HG02970 (cell line): Measurements from ENCODE around the gene ANKRD6.

ENCODE experiments used
- ATAC-seq: cut with Tn5 transposase; IDR thresholded peaks from one replicate; pipeline ENCODE4 v1.9.1; 2021; ENCODE audit warnings: mild to moderate bottlenecking, moderate library complexity, moderate number of reproducible peaks; ENCODE audit not compliant: unreplicated experiment, low FRiP score

ANKRD6 gene

DNA sequence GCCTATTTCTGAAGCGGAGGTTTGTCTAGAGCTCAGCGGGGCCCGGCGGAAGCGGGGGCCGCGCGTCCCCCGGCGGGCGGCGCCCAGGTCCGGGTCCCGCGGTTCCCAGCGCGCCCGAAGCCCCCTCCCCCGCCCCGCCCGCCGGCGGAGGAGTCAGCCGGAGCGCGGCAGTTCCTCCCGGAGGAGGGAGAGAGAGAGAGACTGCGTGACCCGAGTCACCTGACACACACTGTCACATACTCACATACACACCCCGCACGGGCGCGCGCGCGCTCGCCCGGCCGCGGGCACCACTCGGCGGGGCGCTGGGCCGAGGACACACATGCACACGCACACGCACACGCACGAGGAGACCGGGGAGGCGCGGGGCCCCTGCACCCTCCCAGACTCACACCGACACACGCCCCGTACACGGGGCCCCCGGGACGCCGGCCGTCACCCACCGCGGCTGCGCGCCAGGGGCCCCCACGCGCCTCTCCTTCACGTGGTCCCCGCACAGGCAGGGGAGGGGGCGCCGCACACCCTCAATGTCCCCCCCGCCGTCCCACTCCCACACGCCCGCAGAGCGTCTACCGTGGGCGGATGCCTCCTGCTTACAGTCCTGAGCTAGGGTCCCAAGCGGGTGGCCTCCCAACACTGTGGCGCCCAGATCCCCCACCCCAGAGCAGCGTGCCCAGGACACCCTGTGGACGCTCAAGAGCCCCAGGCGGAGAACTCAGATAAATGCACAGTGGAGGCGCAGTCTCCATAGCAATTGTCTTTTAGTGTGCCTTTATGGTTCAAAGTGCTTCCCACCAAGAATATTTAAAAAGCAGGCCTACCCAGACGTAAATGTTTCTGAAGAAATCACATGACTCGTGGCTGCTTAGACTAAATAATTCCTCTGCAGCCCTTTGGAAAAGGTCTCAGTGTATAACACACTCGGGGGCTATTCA lies 20.6 kb upstream of the ANKRD6 start, which contains the start of gene RRAGD:
Gene RRAGD, minus strand, starts transcription at position 203 of the 935 bp plus-strand sequence. CDS start 280 bp downstream, outside the sequence.
- peak; percentile 62 for ATAC-seq

DNA sequence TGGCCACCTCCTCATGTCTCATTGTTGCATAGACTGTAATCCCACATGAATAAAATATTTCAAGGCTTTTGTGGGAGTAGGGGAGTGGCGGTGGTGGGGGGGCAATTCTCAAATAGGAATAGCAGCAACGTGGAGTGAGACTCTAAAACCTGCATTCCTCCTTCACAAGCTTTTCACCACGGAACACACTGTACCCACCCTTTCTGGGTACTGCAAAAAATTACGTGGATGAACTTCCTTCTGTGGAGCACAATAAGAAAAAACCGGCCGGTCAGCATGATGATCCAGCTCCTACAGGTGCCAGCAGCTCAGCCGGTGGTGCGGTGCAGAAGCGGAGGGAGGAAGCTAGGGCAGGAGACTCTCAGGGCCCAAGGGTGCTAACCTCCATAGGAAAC lies 19.9 kb upstream of the ANKRD6 start:
- ATAC-seq, result no peak

DNA sequence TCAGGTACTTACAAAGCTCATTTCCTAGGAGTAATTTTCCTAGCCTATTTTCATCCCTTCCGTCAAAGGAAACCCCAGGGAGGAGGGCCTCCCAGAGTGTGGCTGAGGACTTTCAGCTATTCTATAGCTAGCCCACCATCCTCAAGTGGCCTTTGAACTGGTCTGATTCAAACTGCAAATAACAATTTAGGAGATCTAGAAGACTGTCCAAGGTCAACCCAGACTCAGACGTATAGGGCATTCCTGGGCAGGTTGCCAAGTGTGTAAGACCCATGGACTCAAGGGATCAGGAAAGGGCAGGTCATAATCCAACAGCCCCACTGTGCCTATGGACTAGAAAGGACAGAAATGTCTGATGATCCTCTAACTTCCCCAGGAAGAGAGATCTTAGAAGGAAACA lies 18.7 kb upstream of the ANKRD6 start:
- ATAC-seq, result no peak

GRCh38 chr6:89415185-89415584 lies 17.8 kb upstream of the ANKRD6 start:
- ATAC-seq, result no peak

DNA sequence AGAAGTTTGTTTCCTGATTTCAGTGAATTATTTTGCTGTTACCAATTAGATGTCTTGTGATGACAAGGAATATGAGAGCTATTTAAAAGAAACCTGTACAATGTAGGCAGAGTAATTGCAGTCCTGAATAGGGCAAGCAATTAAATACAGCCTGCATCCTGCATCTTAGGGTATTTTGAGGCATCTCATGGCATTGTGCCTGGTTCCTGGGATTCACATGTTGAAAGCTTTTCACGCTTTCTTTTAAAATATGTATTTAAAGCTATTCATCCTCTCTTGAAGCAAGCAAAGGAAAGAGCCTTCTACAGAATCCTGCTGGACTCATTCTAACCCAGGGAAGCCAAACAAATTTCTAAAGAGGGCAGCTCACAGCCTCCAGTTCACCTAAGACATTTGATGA lies 16.2 kb upstream of the ANKRD6 start:
- ATAC-seq, result no peak

- no peak for ATAC-seq
Observed at GRCh38 chr6:89430201-89430962, 2.6 kb upstream of the ANKRD6 start.

DNA sequence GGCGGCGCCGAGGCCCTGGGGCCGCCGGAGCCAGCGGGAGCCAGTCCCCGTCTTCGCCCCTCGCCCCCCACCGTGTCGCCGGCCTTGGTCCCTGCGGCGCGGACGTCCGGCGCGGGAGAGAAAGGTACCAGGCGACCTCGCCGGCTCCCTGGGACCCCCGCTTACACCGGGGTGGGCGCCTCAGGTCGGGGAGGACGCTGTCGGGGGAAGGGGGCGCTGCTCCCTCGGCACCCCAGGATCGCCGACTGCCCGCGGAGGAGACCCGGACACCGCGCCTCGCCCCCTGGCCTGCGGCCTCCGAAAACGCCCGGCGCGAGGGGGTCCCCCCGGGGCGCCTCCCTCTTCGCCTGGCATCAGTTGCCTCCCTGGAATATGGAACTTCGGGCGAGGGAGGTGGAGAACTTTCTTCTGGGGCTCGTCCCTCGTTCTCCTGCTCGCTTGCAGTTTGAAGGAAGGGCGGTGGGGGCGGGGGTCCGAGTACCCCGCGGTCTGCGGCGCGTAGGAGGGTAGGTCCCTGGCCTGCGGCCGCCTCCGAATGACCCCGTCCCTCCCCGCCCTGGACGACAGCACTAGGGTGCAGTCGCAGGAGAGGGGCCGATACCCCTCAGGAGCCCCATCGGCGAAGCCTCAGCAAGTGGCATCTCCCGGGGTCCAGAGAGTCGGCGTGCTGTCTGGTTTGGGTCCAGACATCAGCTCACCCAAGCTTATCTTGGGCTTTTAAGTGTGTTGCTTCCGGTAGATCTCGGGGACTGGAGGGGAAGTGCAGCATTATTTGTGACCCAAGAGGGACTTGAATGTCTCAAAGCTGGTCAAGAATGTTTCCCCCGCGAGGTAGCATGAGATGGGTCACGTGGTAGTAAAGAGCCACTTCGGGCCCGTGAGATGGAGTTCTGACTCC lies 549 bp downstream of the ANKRD6 start:
- ATAC-seq, result no peak

DNA sequence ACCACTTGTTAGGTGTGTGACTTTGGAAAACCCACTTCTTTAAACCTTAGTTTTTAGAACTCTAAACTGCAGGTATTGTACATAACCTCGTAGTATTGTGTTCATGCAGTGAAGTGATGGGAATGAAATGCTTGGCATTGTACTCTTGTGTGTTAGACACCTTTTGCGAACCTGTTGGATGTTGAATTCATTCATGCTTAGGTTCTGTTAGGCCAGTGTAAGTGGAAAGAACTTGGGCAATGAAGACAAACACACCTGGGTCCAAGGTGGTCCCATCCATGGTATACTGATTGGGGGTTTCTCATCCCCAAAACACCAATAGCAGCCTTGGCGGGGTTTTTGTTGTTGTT lies 1.2 kb downstream of the ANKRD6 start:
- ATAC-seq, result no peak

GRCh38 chr6:89434954-89435353 lies 2.0 kb downstream of the ANKRD6 start:
- no peak for ATAC-seq

DNA sequence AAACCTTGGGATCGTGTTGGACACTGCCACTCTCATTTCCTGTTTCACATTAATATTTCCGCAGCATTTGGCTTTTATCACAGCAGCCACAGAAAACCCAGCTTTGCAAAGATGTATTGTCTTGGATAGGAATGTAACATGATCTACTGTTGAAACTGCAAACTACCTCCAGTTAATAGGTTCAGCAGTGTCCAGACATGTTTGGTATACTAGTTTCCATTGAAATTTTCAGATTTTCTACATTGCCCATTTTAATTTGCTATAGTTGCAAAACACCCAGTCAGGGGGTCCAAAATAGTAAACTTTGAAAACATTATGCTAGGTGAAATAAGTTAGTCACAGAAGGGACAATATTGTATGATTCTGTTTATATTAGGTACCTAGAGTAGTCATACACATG lies 3.3 kb downstream of the ANKRD6 start:
- ATAC-seq, result no peak

GRCh38 chr6:89438248-89438647 lies 5.3 kb downstream of the ANKRD6 start:
- no peak for ATAC-seq

GRCh38 chr6:89439014-89439413 lies 6.1 kb downstream of the ANKRD6 start:
- no peak for ATAC-seq

GRCh38 chr6:89440200-89440599 lies 7.2 kb downstream of the ANKRD6 start:
- ATAC-seq, result no peak

DNA sequence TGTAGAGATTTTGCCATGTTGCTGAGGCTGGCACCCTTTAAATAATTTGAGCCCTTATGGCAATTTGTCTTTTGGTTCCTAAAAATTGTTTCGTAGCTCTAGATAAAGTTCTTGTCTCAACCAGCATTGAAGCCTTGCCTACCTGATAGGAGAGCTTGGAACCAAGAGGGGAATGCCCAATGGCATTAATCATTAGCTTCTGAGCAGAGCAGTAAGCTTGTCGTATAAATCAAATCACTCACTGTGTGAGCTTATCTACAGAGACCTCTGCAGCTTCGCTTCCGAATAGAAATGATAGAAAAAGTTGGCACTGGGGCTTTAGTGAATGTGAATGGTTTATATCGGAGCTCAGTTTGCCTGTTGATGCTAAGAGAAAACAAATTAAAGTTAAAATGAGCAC lies 10.7 kb downstream of the ANKRD6 start:
- no peak for ATAC-seq

DNA sequence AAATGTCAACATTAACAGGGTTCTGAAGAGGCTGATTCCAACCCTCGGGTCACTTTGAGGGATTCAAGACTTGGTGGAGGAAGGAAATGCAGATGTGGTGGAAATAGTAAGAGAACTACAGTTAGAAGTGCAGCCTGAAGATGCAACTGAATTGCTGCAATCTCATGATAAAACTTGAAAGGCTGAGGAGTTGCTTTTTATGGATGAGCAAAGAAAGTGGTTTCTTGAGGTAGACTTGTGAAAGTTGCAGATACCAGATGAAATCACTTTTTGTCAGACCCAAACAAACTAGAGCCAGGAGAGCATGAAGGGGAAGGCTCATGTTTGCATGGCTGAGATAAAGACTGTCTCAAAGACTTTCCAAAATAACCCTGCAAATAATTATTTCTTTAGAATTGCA lies 16.2 kb downstream of the ANKRD6 start:
- no peak for ATAC-seq

DNA sequence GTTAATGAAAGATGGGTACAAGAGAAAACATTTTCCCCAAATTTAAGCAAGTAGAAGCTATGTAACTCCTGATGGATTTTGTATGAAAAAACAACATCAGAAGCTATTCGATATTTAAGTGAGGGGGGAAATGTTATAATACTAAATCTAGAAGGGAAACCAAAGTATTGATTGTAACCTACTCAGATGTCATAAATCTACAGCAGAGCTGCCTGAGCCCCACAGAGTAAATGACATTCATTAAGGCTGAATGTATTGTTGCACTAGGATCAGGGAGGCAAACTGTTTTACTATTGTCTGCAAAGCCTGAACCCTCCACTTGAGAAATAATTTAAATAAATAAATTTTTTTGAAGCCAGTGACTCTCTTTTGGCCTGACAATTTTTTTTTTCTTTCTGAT lies 19.3 kb downstream of the ANKRD6 start:
- ATAC-seq, result no peak

DNA sequence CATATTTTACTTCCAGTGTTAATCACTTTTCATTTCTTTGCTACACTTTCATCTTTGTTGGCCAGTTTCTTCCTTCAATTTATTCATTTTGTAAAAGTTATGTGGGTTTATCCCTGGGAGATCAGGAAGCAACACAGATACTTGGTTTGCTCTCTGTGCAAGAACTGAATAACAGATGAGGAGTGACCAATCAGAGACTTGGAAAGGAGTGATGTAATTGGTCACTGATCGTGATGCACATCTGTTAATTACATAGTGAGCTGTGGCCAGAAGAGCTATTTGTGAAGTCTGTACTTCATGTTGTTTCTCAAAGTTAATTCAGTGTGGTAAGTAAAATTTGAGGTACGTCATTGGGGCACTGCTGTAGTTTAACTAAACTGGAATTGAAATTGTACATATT lies 21.3 kb downstream of the ANKRD6 start:
- no peak for ATAC-seq

DNA sequence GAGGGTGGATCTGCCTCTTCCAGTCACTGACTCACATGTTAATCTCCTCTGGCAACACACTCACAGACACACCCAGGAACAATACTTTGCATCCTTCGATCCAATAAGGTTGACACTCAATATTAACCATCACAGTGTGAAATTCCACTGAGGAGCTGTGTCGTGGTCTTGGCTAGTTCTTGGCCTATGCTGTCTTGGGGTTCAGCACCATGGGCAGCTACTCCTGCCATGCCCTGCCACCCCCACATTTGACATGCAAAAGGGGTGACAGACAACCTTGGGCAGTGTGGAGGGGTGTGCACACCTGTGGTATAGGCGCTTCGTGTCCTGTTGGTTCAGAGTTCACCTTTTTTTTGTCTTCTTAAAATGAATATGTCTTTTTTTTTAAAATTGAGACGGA lies 25.8 kb downstream of the ANKRD6 start:
- ATAC-seq, result no peak

GRCh38 chr6:89459501-89459900 lies 26.5 kb downstream of the ANKRD6 start:
- no peak for ATAC-seq

- ATAC-seq, result no peak
Observed at GRCh38 chr6:89460713-89461112, 27.8 kb downstream of the ANKRD6 start.

- ATAC-seq, result no peak
Observed at GRCh38 chr6:89462503-89462902, 29.6 kb downstream of the ANKRD6 start.
